ENCODE data around the gene UBAC2. TPM values are rescaled to one million over a fixed set of nuclear protein-coding genes. Genes with fewer than 3 reads are reported as not detected.

The UBAC2 gene
- total and polyA plus RNA-seq, 2 donors (not counting 3 experiments of a cell fraction or from before 2014, with no cell fraction given) = 45.7 to 54.4 TPM

- FAIRE-seq (no peak), DNase-seq (ENCODE audit: low read depth, low spot score) (no peak)
- Histone ChIP-seq H3K9me3 (replicated peaks; ENCODE audit: control insufficient read depth, insufficient read depth, low read length) (no peaks in the 10 kb centered on the region), H2AFZ (ENCODE audit: low read depth, low read length) (no peak overlapping the region), H3K36me3 (ENCODE audit: control insufficient read depth in 2 of 2, extremely low read depth in 1 of 2, insufficient read depth in 2 of 2, low read length in 2 of 2) (no peaks in the 10 kb centered on the region), H3K79me2 (ENCODE audit: control insufficient read depth, insufficient read depth, low read length) (no peaks in the 10 kb centered on the region), H3K4me1 (ENCODE audit: control insufficient read depth, extremely low read depth, insufficient read depth, low read length) (no peaks in the 10 kb centered on the region), H3K9me1 (replicated peaks; ENCODE audit: control insufficient read depth, extremely low read depth, insufficient read depth, low read length) (no peaks in the 10 kb centered on the region), H3K4me2 (ENCODE audit: insufficient read depth, low read length) (no peak overlapping the region), H3K27me3 (ENCODE audit: control insufficient read depth in 2 of 2, insufficient read depth in 2 of 2, low read length in 2 of 2) (no peaks in the 10 kb centered on the region), H3K27ac (ENCODE audit: insufficient read depth, low read depth, low read length) (no peak overlapping the region), H3K9ac (replicated peaks; ENCODE audit: extremely low read depth, insufficient read depth, low read length) (no peak overlapping the region), H4K20me1 (replicated peaks; ENCODE audit: control insufficient read depth, extremely low read depth, insufficient read depth, low read length) (no peaks in the 10 kb centered on the region), H3K4me3 (replicated peaks in 1 of 3; ENCODE audit: insufficient read depth in 1 of 3, low read depth in 1 of 3, low read length in 3 of 3) (no peak overlapping the region)
- POLR2A ChIA-PET = no interaction called here
- dilution Hi-C loops (cut with MboI; ENCODE audit: extremely low pct_ligation_motif_present, low sequenced_read_pairs) (no loop called here), intact Hi-C loops (cut with micrococcal nuclease) (no loop called here)
- TF ChIP-seq MAX (IDR thresholded peaks at IDR 0.05; ENCODE audit: insufficient read depth, insufficient read length) (no peak), MYC (IDR thresholded peaks at IDR 0.05; ENCODE audit: low read depth, low read length) (no peak), POLR2A (IDR thresholded peaks at IDR 0.05; ENCODE audit: low read depth, low read length) (no peak), CTCF (IDR thresholded peaks at IDR 0.05; ENCODE audit: extremely low read depth in 1 of 2, insufficient read depth in 1 of 2, low read depth in 1 of 2, low read length in 2 of 2) (no peak), JUN (IDR thresholded peaks at IDR 0.05; ENCODE audit: borderline replicate concordance, insufficient read depth, insufficient read length, low read depth) (no peak), EZH2 (IDR thresholded peaks at IDR 0.05; ENCODE audit: borderline replicate concordance, low read depth, low read length, severe bottlenecking) (no peak), GATA2 (IDR thresholded peaks at IDR 0.05; ENCODE audit: insufficient read depth, insufficient read length, low read depth, low read length) (no peak), POLR2AphosphoS5 (IDR thresholded peaks at IDR 0.05; ENCODE audit: insufficient read depth, low read depth, low read length) (no peak), FOS (IDR thresholded peaks at IDR 0.05; ENCODE audit: borderline replicate concordance, insufficient read depth, low read length) (no peak)
- BruUV-seq (replicated peaks) = no TSS peak
- CTCF ChIA-PET = no interaction called here
Observed at GRCh38 chr13:99405966-99406365, 205.3 kb downstream of the UBAC2 start.
